Gastroesophageal sphincter (tissue), 4 donors: ENCODE measurements around the gene PTCH2. TPM values are rescaled to one million over a fixed set of nuclear protein-coding genes. Genes with fewer than 3 reads are reported as not detected.

Experiments
- ATAC-seq: fragments of 150-250 bp; one replicate; pipeline ENCODE4 v1.9.1; 2016; ENCODE audit warnings: mild to moderate bottlenecking, moderate library complexity
- H3K27ac ChIP-seq, 4 donors: fragments of 200-600 bp; sonication (generic) in 3 of 4; 1 replicate in 3 of 4; 2 replicates in 1 of 4; pipeline ENCODE4 v1.5.1; 2016 to 2019
- H3K27me3 ChIP-seq: fragments of 200-600 bp; sonication (generic); one replicate; pipeline ENCODE4 v1.5.1; 2019
- H3K36me3 ChIP-seq, 2 donors: fragments of 200-600 bp; sonication (generic); one replicate each; pipeline ENCODE4 v1.5.1; 2019; ENCODE audit warnings: control low read depth in 1 of 2
- H3K4me1 ChIP-seq, 3 donors: fragments of 200-600 bp; sonication (generic); 1 replicate in 2 of 3; 2 replicates in 1 of 3; pipeline ENCODE4 v1.5.1; 2016 to 2019; ENCODE audit warnings: control low read depth in 2 of 3
- H3K4me3 ChIP-seq, 2 donors: fragments of 200-600 bp; sonication (generic); one replicate each; pipeline ENCODE4 v1.5.1; 2019; ENCODE audit warnings: mild to moderate bottlenecking in 1 of 2, moderate library complexity in 1 of 2
- H3K9me3 ChIP-seq, 3 donors: fragments of 200-600 bp; sonication (generic); one replicate each; pipeline ENCODE4 v1.5.1; 2017 to 2019; ENCODE audit warnings: control low read depth in 2 of 3
- CTCF ChIP-seq, 4 experiments: fragments of 200-600 bp in 2 of 4; fragments of 450-650 bp in 2 of 4; sonication (generic) in 1 of 4; IDR thresholded peaks; one replicate each; pipeline ENCODE4 v1.5.1; 2017 to 2019; ENCODE audit warnings: antibody characterized with exemption in 4 of 4, mild to moderate bottlenecking in 2 of 4, moderate library complexity in 2 of 4
- EP300 ChIP-seq: sonication (generic); formaldehyde crosslinking; IDR thresholded peaks from one replicate; pipeline ENCODE4 v1.6.1; 2017; ENCODE audit warnings: antibody characterized with exemption, mild to moderate bottlenecking
- POLR2A ChIP-seq, 2 donors: fragments of 450-650 bp; IDR thresholded peaks; one replicate each; pipeline ENCODE4 v1.6.1; 2017; ENCODE audit warnings: antibody characterized with exemption in 2 of 2, mild to moderate bottlenecking in 2 of 2, moderate library complexity in 1 of 2
- POLR2AphosphoS5 ChIP-seq: sonication (generic); formaldehyde crosslinking; IDR thresholded peaks from one replicate; pipeline ENCODE4 v1.6.1; 2017; ENCODE audit warnings: antibody characterized with exemption
- WGBS, 2 donors: methylation state at CpG; one replicate each; pipeline ENCODE4 v1.1.5; 2018; ENCODE audit warnings: low coverage in 1 of 2; 5-methylcytosine and 5-hydroxymethylcytosine counted together
- total RNA-seq, 4 donors: library from RNA; depleted of rRNA; stranded (reverse); fragments of >200 nt; gene quantifications; one replicate each; pipeline ENCODE4 v1.1.0, GENCODE V29; 2016

PTCH2 gene
- total RNA-seq, 4 donors from 2014 or later: 0.54 to 1.9 (median 1.1) TPM

- H3K27ac ChIP-seq: peak overlapping the region in 3 of 4 donors; percentile 72 to 96 (median 96)
- H3K9me3 ChIP-seq: no peaks in the 10 kb centered on the region
- peaks cover 10 to 73% (median 45%) of the 10 kb centered on the region in 3 donors for H3K4me1 ChIP-seq
- WGBS, 2 donors: 94% methylated on average over 5 of the region's 9 CpGs; no CpG with 5 or more reads in 1 of the 2 donors
- H3K36me3 ChIP-seq: peaks cover 0 to 43% of the 10 kb centered on the region in 2 donors
- no peaks in the 10 kb centered on the region for H3K27me3 ChIP-seq
- no peak for TF ChIP-seq CTCF (IDR thresholded peaks at IDR 0.05)
- TF ChIP-seq POLR2A (IDR thresholded peaks at IDR 0.05): no peak
- TF ChIP-seq POLR2AphosphoS5: no peak
- no peak for TF ChIP-seq EP300
- no peak for ATAC-seq
- H3K4me3 ChIP-seq: no peak overlapping the region
Observed at GRCh38 chr1:44803062-44803311, 40.1 kb downstream of the PTCH2 start.

GRCh38 chr1:44802306-44803061 is 40.6 kb downstream of the PTCH2 start:
- H3K4me1 ChIP-seq: peaks cover 10 to 68% (median 40%) of the 10 kb centered on the region in 3 donors
- peak overlapping the region in 3 of 4 donors; percentile 72 to 96 (median 96) for H3K27ac ChIP-seq
- no peaks in the 10 kb centered on the region for H3K27me3 ChIP-seq
- no peaks in the 10 kb centered on the region for H3K9me3 ChIP-seq
- peaks cover 0 to 43% of the 10 kb centered on the region in 2 donors for H3K36me3 ChIP-seq
- 80 to 85% methylated on average over 1 to 6 of the region's 13 CpGs for WGBS, 2 donors
- H3K4me3 ChIP-seq: peak overlapping the region in 1 of 2 donors; percentile 93
- ATAC-seq: no peak
- TF ChIP-seq POLR2AphosphoS5: no peak
- no peak for TF ChIP-seq POLR2A (IDR thresholded peaks at IDR 0.05)
- no peak for TF ChIP-seq CTCF (IDR thresholded peaks at IDR 0.05)
- no peak for TF ChIP-seq EP300

- Histone ChIP-seq H3K27me3 (no peaks in the 10 kb centered on the region), H3K9me3 (no peaks in the 10 kb centered on the region), H3K27ac (peak overlapping the region in 3 of 4 donors; percentile 72 to 96 (median 96)), H3K36me3 (peaks cover 0 to 43% of the 10 kb centered on the region in 2 donors), H3K4me3 (peak overlapping the region in 1 of 2 donors; percentile 93), H3K4me1 (peaks cover 7 to 60% (median 32%) of the 10 kb centered on the region in 3 donors)
- no peak for ATAC-seq
- WGBS, 2 donors: 48 to 88% methylated on average over 6 of the region's 13 CpGs
- TF ChIP-seq CTCF (IDR thresholded peaks at IDR 0.05) (no peak), EP300 (no peak), POLR2A (IDR thresholded peaks at IDR 0.05) (no peak), POLR2AphosphoS5 (no peak)
Observed at GRCh38 chr1:44801491-44802305, 41.4 kb downstream of the PTCH2 start.

- H3K36me3 ChIP-seq: peaks cover 0 to 27% of the 10 kb centered on the region in 2 donors
- no peaks in the 10 kb centered on the region for H3K9me3 ChIP-seq
- peak within 1 kb of the TSS; percentile 67 to 93 for H3K4me3 ChIP-seq
- 0% methylated on average over 3 of the region's 79 CpGs; no CpG with 5 or more reads in 1 of the 2 donors for WGBS, 2 donors
- H3K4me1 ChIP-seq: peaks cover 0 to 46% (median 23%) of the 10 kb centered on the region in 3 donors
- TF ChIP-seq POLR2A (IDR thresholded peaks at IDR 0.05): peak; percentile 92 to 97
- peak; percentile 89 for TF ChIP-seq POLR2AphosphoS5
- TF ChIP-seq CTCF (IDR thresholded peaks at IDR 0.05): peak in 3 of 4 experiments; percentile 87 to 95 (median 89)
- TF ChIP-seq EP300: no peak
- no peaks in the 10 kb centered on the region for H3K27me3 ChIP-seq
- H3K27ac ChIP-seq: peak within 1 kb of the TSS; percentile 80 to 96 (median 96)
- ATAC-seq: peak; percentile 95
Observed at GRCh38 chr1:44799770-44800584, 43.1 kb downstream of the PTCH2 start, which contains the start of gene PLK3. PLK3 (plus strand) TSS chr1:44800377; CDS start chr1:44800464, 87 bp downstream.
